HepG2 (cell line): ENCODE results near the gene OVCA2. TPM values are rescaled to one million over a fixed set of nuclear protein-coding genes. Genes with fewer than 3 reads are reported as not detected.

ENCODE experiments used
- BHLHE40 ChIP-seq: IDR thresholded peaks from 2 replicates; pipeline ENCODE4 v1.6.1; 2011; ENCODE audit warnings: low read length, improper control_type of control experiment
- EP300 ChIP-seq, 3 experiments: sonication (generic) in 1 of 3; formaldehyde crosslinking in 1 of 3; IDR thresholded peaks; 2 replicates each; pipeline versions ENCODE4 v1.5.1 to v1.6.1; 2011 to 2020; ENCODE audit warnings: low read depth in 2 of 3, low read length in 2 of 3, borderline replicate concordance in 1 of 3, improper control_type of control experiment in 1 of 3, mild to moderate bottlenecking in 1 of 3, missing genetic modification reagents in 1 of 3, moderate library complexity in 1 of 3
- ERF ChIP-seq: IDR thresholded peaks from 2 replicates; pipeline ENCODE4 v1.6.1; 2018; ENCODE audit warnings: missing biosample characterization, missing genetic modification reagents
- FOXK1 ChIP-seq: sonication (generic); formaldehyde crosslinking; IDR thresholded peaks from 2 replicates; pipeline ENCODE4 v1.4.0; 2020; ENCODE audit warnings: low read depth, missing genetic modification reagents, borderline replicate concordance
- HES4 ChIP-seq: sonication (generic); formaldehyde crosslinking; IDR thresholded peaks from 2 replicates; pipeline ENCODE4 v1.9.0; 2021; ENCODE audit warnings: mild to moderate bottlenecking, missing genetic modification reagents, borderline replicate concordance
- IKZF5 ChIP-seq: IDR thresholded peaks from 2 replicates; pipeline ENCODE4 v1.6.1; 2018; ENCODE audit warnings: missing genetic modification reagents, mild to moderate bottlenecking, missing compliant biosample characterization
- ISL2 ChIP-seq: sonication (generic); formaldehyde crosslinking; IDR thresholded peaks from 2 replicates; pipeline ENCODE4 v1.5.0; 2020; ENCODE audit warnings: missing genetic modification reagents
- JUNB ChIP-seq: sonication (generic); formaldehyde crosslinking; IDR thresholded peaks from 2 replicates; pipeline ENCODE4 v1.8.0; 2022; ENCODE audit warnings: missing genetic modification reagents, mild to moderate bottlenecking, borderline replicate concordance
- NAIF1 ChIP-seq: sonication (generic); formaldehyde crosslinking; IDR thresholded peaks from 2 replicates; pipeline ENCODE4 v1.5.0; 2020; ENCODE audit warnings: mild to moderate bottlenecking, missing genetic modification reagents, borderline replicate concordance
- NFRKB ChIP-seq: fragments of 450-650 bp; IDR thresholded peaks from 2 replicates; pipeline ENCODE4 v1.6.1; 2017
- PAWR ChIP-seq: sonication (generic); formaldehyde crosslinking; IDR thresholded peaks from 2 replicates; pipeline ENCODE4 v1.4.0; 2020; ENCODE audit warnings: missing genetic modification reagents, mild to moderate bottlenecking, borderline replicate concordance
- PHF20 ChIP-seq: sonication (generic); formaldehyde crosslinking; IDR thresholded peaks from 2 replicates; pipeline ENCODE4 v1.5.0; 2020; ENCODE audit warnings: mild to moderate bottlenecking, missing genetic modification reagents
- PLRG1 ChIP-seq: fragments of 450-650 bp; conservative IDR thresholded peaks from 2 replicates; pipeline ENCODE4 v1.6.1; 2016
- PPARG ChIP-seq: conservative IDR thresholded peaks from 2 replicates; pipeline ENCODE4 v1.6.1; 2016; ENCODE audit warnings: missing biosample characterization, missing genetic modification reagents
- RFX1 ChIP-seq: fragments of 450-650 bp; IDR thresholded peaks from 2 replicates; pipeline ENCODE4 v1.6.1; 2017
- RXRA ChIP-seq: sonication (generic); formaldehyde crosslinking; IDR thresholded peaks from 2 replicates; pipeline ENCODE4 v1.5.1; 2020; ENCODE audit warnings: missing genetic modification reagents
- SCMH1 ChIP-seq: sonication (generic); formaldehyde crosslinking; IDR thresholded peaks from 2 replicates; pipeline ENCODE4 v1.9.0; 2021; ENCODE audit warnings: missing genetic modification reagents, mild to moderate bottlenecking, borderline replicate concordance
- SIN3B ChIP-seq: fragments of 150-350 bp; IDR thresholded peaks from 2 replicates; pipeline ENCODE4 v1.6.1; 2014; ENCODE audit warnings: low read length
- TARDBP ChIP-seq: sonication (generic); formaldehyde crosslinking; IDR thresholded peaks from 2 replicates; pipeline ENCODE4 v1.8.0; 2022; ENCODE audit warnings: mild to moderate bottlenecking, missing genetic modification reagents
- ZNF432 ChIP-seq: sonication (generic); formaldehyde crosslinking; IDR thresholded peaks from 2 replicates; pipeline ENCODE4 v1.5.0; 2020; ENCODE audit warnings: missing genetic modification reagents, mild to moderate bottlenecking, borderline replicate concordance
- ZNF841 ChIP-seq: sonication (generic); formaldehyde crosslinking; IDR thresholded peaks from 2 replicates; pipeline ENCODE4 v1.8.1; 2023; ENCODE audit warnings: missing genetic modification reagents, borderline replicate concordance
- polyA plus RNA-seq, 8 experiments: library from polyadenylated mRNA; depleted of rRNA in 3 of 8; stranded (reverse) in 7 of 8; unstranded in 1 of 8; fragments of >200 nt; fragmentation: Illumina TruSeq in 4 of 8; extraction: Trizol in 4 of 8; gene quantifications; 2 replicates each; pipeline versions ENCODE4 v1.2.1 to v1.2.3, GENCODE V29; 2011 to 2016; ENCODE audit warnings: low read depth in 4 of 8, missing spikeins in 1 of 8, mixed read lengths in 1 of 8; ENCODE audit not compliant: insufficient read depth in 1 of 8
- total RNA-seq, 5 experiments: library from RNA; depleted of rRNA; stranded (reverse); fragments of >200 nt; fragmentation: Illumina TruSeq; extraction: Trizol; gene quantifications; 2 replicates each; pipeline ENCODE4 v1.2.3, GENCODE V29; 2016; ENCODE audit warnings: low read depth in 1 of 5
- TF ChIP-seq, protein P1 (sequence below): sonication (generic); formaldehyde crosslinking; IDR thresholded peaks from 2 replicates; pipeline ENCODE4 v1.5.0; 2020; ENCODE audit warnings: missing genetic modification reagents, mild to moderate bottlenecking, borderline replicate concordance
- TF ChIP-seq, protein P2 (sequence below): sonication (generic); formaldehyde crosslinking; IDR thresholded peaks from 2 replicates; pipeline ENCODE4 v1.5.0; 2020; ENCODE audit warnings: missing genetic modification reagents
- TF ChIP-seq, protein P3 (sequence below): IDR thresholded peaks from 2 replicates; pipeline ENCODE4 v1.6.1; 2016; ENCODE audit warnings: low read depth
- TF ChIP-seq, protein P4 (sequence below): sonication (generic); IDR thresholded peaks from 2 replicates; pipeline ENCODE4 v1.6.1; 2016; ENCODE audit warnings: low read depth, borderline replicate concordance

Gene OVCA2
- total and polyA plus RNA-seq, 2 of the 13 experiments (the other 11 are each of a cell fraction or from before 2014, with no cell fraction given): 23.7 to 28.2 TPM

GRCh38 chr17:1997927-1998742 is 43.7 kb upstream of the OVCA2 start (continued):
- TF ChIP-seq ERF (CRISPR knock-in tag) (peak; percentile 35; the same call in 1 of the 2 replicates), PPARG (CRISPR knock-in tag) (no peak; the same call in 1 of the 2 replicates), RFX1 (no peak), BHLHE40 (no peak), EP300 (IDR thresholded peaks at IDR 0.05; ENCODE audit: low read depth in 2 of 2, low read length in 2 of 2) (peak in 1 of 2 experiments; percentile 74; a peak in 2 of 4 replicates), EP300 (CRISPR knock-in tag; IDR thresholded peaks at IDR 0.05; ENCODE audit: borderline replicate concordance) (no peak; the same call in 1 of the 2 replicates), ISL2 (CRISPR knock-in tag) (0 out of 2 replicates have a peak, but pooled peaks have one; percentile 42), NFRKB (no peak), PLRG1 (no peak), IKZF5 (CRISPR knock-in tag) (no peak), SCMH1 (CRISPR knock-in tag) (no peak), PAWR (CRISPR knock-in tag) (no peak), NAIF1 (CRISPR knock-in tag) (no peak), ZNF841 (no peak), RXRA (peak; percentile 49; the same call in 1 of the 2 replicates), SIN3B (no peak), PHF20 (CRISPR knock-in tag) (no peak; the same call in 1 of the 2 replicates), FOXK1 (no peak), HES4 (CRISPR knock-in tag) (no peak), TARDBP (CRISPR knock-in tag) (peak; percentile 65), ZNF432 (no peak), JUNB (CRISPR knock-in tag) (no peak)
- TF ChIP-seq, protein P1, sequence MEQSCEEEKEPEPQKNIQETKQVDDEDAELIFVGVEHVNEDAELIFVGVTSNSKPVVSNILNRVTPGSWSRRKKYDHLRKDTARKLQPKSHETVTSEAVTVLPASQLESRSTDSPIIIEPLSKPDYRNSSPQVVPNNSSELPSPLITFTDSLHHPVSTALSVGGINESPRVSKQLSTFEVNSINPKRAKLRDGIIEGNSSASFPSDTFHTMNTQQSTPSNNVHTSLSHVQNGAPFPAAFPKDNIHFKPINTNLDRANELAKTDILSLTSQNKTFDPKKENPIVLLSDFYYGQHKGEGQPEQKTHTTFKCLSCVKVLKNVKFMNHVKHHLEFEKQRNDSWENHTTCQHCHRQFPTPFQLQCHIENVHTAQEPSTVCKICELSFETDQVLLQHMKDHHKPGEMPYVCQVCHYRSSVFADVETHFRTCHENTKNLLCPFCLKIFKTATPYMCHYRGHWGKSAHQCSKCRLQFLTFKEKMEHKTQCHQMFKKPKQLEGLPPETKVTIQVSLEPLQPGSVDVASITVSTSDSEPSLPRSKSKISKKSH (CRISPR knock-in tag): no peak
- TF ChIP-seq, protein P2, sequence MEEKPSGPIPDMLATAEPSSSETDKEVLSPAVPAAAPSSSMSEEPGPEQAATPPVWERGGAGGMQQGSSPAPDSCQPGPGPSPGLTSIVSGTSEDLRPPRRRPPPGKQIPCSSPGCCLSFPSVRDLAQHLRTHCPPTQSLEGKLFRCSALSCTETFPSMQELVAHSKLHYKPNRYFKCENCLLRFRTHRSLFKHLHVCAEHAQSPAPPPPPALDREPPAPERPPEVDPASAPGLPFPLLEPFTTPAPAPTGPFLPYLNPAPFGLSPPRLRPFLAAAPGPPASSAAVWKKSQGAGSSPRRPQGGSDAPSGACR: 0 out of 2 replicates have a peak, but pooled peaks have one; percentile 54
- TF ChIP-seq, protein P3, sequence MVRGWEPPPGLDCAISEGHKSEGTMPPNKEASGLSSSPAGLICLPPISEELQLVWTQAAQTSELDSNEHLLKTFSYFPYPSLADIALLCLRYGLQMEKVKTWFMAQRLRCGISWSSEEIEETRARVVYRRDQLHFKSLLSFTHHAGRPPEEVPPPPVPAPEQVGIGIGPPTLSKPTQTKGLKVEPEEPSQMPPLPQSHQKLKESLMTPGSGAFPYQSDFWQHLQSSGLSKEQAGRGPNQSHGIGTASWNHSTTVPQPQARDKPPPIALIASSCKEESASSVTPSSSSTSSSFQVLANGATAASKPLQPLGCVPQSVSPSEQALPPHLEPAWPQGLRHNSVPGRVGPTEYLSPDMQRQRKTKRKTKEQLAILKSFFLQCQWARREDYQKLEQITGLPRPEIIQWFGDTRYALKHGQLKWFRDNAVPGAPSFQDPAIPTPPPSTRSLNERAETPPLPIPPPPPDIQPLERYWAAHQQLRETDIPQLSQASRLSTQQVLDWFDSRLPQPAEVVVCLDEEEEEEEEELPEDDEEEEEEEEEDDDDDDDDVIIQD: no peak
- TF ChIP-seq, protein P4, sequence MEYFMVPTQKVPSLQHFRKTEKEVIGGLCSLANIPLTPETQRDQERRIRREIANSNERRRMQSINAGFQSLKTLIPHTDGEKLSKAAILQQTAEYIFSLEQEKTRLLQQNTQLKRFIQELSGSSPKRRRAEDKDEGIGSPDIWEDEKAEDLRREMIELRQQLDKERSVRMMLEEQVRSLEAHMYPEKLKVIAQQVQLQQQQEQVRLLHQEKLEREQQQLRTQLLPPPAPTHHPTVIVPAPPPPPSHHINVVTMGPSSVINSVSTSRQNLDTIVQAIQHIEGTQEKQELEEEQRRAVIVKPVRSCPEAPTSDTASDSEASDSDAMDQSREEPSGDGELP: no peak
